ENCODE results near the gene COMMD10.

The COMMD10 gene

DNA sequence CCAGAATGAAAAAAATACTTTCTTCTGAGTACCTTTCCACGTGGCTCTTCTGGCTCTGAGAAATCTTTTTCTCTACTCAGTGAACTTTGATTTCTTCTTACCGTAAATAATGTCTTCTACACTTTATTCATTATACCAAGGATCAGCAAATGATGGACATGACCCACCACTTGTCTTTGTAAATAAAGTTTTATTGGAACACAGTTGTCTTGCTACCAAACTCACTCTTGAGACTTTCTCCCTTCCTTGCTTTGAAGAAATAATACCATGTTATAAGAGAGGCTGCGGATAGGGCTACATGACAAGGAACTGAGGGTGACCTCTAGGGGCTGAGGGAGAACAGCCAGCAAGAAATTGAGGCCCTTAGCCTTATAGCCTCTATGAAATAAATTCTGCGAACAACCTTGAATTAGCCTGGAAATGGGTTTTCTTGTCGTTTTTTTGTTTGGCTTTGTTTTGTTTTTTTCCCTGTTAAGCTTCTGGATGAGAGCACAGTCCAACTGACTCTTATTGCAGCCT, 212.5 kb downstream of the COMMD10 start:
- TF ChIP-seq, protein P1, sequence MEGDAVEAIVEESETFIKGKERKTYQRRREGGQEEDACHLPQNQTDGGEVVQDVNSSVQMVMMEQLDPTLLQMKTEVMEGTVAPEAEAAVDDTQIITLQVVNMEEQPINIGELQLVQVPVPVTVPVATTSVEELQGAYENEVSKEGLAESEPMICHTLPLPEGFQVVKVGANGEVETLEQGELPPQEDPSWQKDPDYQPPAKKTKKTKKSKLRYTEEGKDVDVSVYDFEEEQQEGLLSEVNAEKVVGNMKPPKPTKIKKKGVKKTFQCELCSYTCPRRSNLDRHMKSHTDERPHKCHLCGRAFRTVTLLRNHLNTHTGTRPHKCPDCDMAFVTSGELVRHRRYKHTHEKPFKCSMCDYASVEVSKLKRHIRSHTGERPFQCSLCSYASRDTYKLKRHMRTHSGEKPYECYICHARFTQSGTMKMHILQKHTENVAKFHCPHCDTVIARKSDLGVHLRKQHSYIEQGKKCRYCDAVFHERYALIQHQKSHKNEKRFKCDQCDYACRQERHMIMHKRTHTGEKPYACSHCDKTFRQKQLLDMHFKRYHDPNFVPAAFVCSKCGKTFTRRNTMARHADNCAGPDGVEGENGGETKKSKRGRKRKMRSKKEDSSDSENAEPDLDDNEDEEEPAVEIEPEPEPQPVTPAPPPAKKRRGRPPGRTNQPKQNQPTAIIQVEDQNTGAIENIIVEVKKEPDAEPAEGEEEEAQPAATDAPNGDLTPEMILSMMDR (IDR thresholded peaks at IDR 0.05; ENCODE audit: low read depth, low read length): no peak
- H3K4me3 ChIP-seq (replicated peaks in 1 of 2; ENCODE audit: low read depth in 2 of 2, low read length in 2 of 2): no peak overlapping the region
- DNase-seq (ENCODE audit: low read depth in 2 of 2): no peak

DNA sequence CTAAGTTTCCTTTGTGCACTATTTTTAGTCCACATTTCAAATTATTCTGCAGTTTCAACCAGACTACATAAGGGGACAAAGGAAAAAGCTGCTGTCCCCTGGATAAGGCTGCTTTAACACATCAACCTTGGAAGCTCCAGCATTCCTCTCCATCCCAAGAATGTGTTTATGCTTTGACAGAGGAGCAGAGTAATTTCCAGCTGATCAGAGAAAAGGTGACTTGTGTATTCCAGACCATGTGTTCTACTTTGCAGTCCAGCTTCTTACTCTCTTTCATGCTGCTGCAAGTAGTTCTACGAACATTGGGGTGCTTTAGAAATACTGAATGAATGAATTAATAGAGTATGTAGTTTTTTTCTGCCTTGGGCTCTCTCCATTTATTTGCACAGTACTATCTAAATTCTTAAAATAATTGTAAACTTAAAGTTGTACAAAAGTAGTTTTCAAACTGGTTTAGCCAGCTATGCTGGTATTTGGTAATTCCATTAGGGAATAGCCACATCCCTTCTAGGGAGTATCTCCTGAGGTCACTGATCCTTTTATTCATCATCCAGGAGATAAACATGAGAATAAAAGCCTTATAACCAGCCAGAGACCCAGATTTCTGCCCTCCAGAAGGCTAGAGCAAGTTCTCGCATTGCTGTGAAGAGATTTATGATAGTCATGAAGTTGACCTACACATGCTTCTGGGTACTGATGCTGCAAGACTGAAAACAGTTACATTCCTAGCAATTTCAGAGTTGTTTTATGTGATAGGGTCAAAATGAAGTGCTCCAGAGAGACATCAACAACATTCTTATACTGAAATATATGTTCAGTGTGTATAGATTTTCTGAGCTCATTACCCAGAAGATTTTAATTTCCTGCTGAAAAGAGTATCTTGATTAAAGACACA, 215.2 kb downstream of the COMMD10 start:
- no peak overlapping the region for H3K4me3 ChIP-seq (replicated peaks in 1 of 2; ENCODE audit: low read depth in 2 of 2, low read length in 2 of 2)
- DNase-seq (ENCODE audit: low read depth in 2 of 2): no peak
- TF ChIP-seq, protein P1 (IDR thresholded peaks at IDR 0.05; ENCODE audit: low read depth, low read length): no peak

DNA sequence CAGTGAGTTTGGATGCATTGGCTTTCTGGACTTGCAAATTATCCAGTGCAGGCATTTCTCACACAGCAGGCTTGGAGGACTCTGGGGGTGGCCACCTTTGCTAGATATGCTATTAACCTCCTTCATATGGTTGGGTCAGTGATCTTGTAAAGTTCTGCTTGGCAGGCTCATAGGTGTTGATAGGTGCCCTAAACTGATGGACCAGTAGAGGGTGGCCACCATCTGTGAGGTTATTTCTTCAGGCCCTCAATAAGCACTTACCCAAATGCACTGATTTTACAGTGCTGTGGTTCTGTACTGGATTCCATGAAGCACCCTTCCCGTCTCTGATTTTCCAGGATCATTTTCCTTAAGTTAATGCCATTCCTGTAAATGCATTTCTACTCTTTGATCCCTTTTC, 216.3 kb downstream of the COMMD10 start:
- DNase-seq (ENCODE audit: low read depth in 2 of 2): no peak
- TF ChIP-seq, protein P1 (IDR thresholded peaks at IDR 0.05; ENCODE audit: low read depth, low read length): no peak
- no peak overlapping the region for H3K4me3 ChIP-seq (replicated peaks in 1 of 2; ENCODE audit: low read depth in 2 of 2, low read length in 2 of 2)

DNA sequence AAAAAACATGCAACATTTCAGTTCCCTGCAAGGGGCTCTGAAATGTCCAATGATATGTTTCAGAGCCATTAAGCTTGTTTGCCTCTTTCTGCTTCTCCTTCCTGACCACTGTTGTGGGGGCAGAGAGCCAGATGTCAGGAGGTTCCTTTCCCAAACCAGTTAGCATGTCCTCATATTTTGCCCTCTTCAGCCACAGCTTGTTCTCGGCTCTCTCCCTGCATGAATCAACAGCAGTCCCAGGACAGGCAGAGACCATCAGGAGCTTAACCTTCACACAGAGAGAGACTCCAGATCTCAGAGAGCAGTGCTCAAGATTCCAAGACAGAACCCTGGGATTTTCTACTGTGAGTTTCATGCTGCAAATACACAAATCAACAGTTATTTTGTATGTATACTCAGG, 218.5 kb downstream of the COMMD10 start:
- TF ChIP-seq, protein P1 (IDR thresholded peaks at IDR 0.05; ENCODE audit: low read depth, low read length): no peak
- H3K4me3 ChIP-seq (replicated peaks in 1 of 2; ENCODE audit: low read depth in 2 of 2, low read length in 2 of 2): no peak overlapping the region
- peak in 1 of 2 donors; percentile 11 for DNase-seq (ENCODE audit: low read depth in 2 of 2)

DNA sequence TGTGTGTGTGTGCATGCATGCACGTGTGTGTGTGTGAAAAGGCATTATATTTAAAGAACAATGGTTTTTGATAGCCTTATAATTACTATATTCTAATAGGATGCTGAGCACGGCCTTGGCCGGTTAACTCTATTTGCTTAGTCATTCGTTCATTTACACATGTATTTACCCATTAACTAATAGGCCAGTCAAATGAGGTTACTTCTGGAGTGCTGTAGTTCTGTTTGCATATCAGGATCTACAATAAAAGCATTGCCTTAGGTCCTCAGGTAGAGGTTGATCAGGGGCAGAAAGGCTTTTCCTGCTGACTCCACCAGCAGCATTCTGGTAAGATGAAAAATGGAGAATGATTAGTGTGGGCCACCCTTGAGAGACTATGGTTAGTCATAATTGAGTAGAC, 219.0 kb downstream of the COMMD10 start:
- H3K4me3 ChIP-seq (replicated peaks in 1 of 2; ENCODE audit: low read depth in 2 of 2, low read length in 2 of 2): no peak overlapping the region
- TF ChIP-seq, protein P1 (IDR thresholded peaks at IDR 0.05; ENCODE audit: low read depth, low read length): no peak
- no peak for DNase-seq (ENCODE audit: low read depth in 2 of 2)

DNA sequence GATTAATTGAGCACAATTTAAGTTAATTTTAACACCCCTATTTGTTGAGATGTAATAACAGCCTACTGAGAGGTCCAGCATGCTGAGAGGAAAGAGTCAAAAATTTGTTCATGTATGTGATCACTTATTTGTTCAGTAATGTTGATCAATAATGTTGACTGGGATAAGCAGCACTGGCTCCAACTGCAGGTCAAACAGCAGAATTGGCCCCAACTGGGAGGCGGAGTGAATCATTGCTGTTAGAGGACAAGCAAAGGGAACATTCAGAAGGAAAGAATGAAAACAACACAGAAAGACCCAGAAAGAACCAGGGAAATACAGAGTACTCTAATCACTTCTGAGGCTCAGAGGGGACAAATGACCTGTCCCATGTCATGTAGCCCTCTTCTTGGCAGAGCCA, 221.1 kb downstream of the COMMD10 start:
- H3K4me3 ChIP-seq (replicated peaks in 1 of 2; ENCODE audit: low read depth in 2 of 2, low read length in 2 of 2): no peak overlapping the region
- no peak for DNase-seq (ENCODE audit: low read depth in 2 of 2)
- TF ChIP-seq, protein P1 (IDR thresholded peaks at IDR 0.05; ENCODE audit: low read depth, low read length): no peak

Measured in cardiac fibroblast (primary cell).